Measurements from ENCODE around the gene ATF7. TPM values are rescaled to one million over a fixed set of nuclear protein-coding genes. Genes with fewer than 3 reads are reported as not detected.

ATF7 gene
- total and polyA plus RNA-seq, 2 of the 13 experiments (the other 11 are each of a cell fraction or from before 2014, with no cell fraction given): 9.6 to 16.2 TPM

- TF ChIP-seq POLR2G (IDR thresholded peaks at IDR 0.05; ENCODE audit: low read depth, low read length): peak; percentile 89
- TF ChIP-seq BRD4 (CRISPR knock-in tag; IDR thresholded peaks at IDR 0.05): no peak
- no peak for TF ChIP-seq ZNF550 (CRISPR knock-in tag; IDR thresholded peaks at IDR 0.05; ENCODE audit: borderline replicate concordance)
- peak; percentile 53; the same call in 1 of the 2 replicates for TF ChIP-seq SOX5 (CRISPR knock-in tag; IDR thresholded peaks at IDR 0.05; ENCODE audit: borderline replicate concordance)
- TF ChIP-seq ZNF839 (CRISPR knock-in tag; IDR thresholded peaks at IDR 0.05; ENCODE audit: borderline replicate concordance): peak; percentile 95; the same call in 1 of the 2 replicates
- TF ChIP-seq, protein P1, sequence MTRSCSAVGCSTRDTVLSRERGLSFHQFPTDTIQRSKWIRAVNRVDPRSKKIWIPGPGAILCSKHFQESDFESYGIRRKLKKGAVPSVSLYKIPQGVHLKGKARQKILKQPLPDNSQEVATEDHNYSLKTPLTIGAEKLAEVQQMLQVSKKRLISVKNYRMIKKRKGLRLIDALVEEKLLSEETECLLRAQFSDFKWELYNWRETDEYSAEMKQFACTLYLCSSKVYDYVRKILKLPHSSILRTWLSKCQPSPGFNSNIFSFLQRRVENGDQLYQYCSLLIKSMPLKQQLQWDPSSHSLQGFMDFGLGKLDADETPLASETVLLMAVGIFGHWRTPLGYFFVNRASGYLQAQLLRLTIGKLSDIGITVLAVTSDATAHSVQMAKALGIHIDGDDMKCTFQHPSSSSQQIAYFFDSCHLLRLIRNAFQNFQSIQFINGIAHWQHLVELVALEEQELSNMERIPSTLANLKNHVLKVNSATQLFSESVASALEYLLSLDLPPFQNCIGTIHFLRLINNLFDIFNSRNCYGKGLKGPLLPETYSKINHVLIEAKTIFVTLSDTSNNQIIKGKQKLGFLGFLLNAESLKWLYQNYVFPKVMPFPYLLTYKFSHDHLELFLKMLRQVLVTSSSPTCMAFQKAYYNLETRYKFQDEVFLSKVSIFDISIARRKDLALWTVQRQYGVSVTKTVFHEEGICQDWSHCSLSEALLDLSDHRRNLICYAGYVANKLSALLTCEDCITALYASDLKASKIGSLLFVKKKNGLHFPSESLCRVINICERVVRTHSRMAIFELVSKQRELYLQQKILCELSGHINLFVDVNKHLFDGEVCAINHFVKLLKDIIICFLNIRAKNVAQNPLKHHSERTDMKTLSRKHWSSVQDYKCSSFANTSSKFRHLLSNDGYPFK (CRISPR knock-in tag; IDR thresholded peaks at IDR 0.05; ENCODE audit: borderline replicate concordance): peak; percentile 90; the same call in 1 of the 2 replicates
- TF ChIP-seq, protein P2, sequence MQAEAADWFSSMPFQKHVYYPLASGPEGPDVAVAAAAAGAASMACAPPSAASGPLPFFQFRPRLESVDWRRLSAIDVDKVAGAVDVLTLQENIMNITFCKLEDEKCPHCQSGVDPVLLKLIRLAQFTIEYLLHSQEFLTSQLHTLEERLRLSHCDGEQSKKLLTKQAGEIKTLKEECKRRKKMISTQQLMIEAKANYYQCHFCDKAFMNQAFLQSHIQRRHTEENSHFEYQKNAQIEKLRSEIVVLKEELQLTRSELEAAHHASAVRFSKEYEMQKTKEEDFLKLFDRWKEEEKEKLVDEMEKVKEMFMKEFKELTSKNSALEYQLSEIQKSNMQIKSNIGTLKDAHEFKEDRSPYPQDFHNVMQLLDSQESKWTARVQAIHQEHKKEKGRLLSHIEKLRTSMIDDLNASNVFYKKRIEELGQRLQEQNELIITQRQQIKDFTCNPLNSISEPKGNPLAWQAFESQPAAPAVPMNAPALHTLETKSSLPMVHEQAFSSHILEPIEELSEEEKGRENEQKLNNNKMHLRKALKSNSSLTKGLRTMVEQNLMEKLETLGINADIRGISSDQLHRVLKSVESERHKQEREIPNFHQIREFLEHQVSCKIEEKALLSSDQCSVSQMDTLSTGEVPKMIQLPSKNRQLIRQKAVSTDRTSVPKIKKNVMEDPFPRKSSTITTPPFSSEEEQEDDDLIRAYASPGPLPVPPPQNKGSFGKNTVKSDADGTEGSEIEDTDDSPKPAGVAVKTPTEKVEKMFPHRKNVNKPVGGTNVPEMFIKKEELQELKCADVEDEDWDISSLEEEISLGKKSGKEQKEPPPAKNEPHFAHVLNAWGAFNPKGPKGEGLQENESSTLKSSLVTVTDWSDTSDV (CRISPR knock-in tag; IDR thresholded peaks at IDR 0.05): no peak
- TF ChIP-seq MEIS1 (CRISPR knock-in tag; IDR thresholded peaks at IDR 0.05; ENCODE audit: borderline replicate concordance): peak; percentile 78; the same call in 1 of the 2 replicates
- TF ChIP-seq MTA3 (CRISPR knock-in tag; IDR thresholded peaks at IDR 0.05): no peak
- TF ChIP-seq CREB3 (CRISPR knock-in tag; IDR thresholded peaks at IDR 0.05): no peak
- TF ChIP-seq ZNF724P (CRISPR knock-in tag; IDR thresholded peaks at IDR 0.05; ENCODE audit: borderline replicate concordance): peak; percentile 69; the same call in 1 of the 2 replicates
- no peak for TF ChIP-seq ZBTB46 (CRISPR knock-in tag; IDR thresholded peaks at IDR 0.05; ENCODE audit: borderline replicate concordance)
- peak; percentile 95 for TF ChIP-seq NFYB (CRISPR knock-in tag; IDR thresholded peaks at IDR 0.05)
- TF ChIP-seq, protein P3, sequence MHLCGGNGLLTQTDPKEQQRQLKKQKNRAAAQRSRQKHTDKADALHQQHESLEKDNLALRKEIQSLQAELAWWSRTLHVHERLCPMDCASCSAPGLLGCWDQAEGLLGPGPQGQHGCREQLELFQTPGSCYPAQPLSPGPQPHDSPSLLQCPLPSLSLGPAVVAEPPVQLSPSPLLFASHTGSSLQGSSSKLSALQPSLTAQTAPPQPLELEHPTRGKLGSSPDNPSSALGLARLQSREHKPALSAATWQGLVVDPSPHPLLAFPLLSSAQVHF (CRISPR knock-in tag; IDR thresholded peaks at IDR 0.05): no peak
- TF ChIP-seq ZNF7 (CRISPR knock-in tag; IDR thresholded peaks at IDR 0.05): no peak
- no peak for TF ChIP-seq NR2F1 (CRISPR knock-in tag; IDR thresholded peaks at IDR 0.05)
- TF ChIP-seq PITX1 (CRISPR knock-in tag; IDR thresholded peaks at IDR 0.05): peak; percentile 62
- peak; percentile 92; the same call in 1 of the 2 replicates for TF ChIP-seq SP1 (IDR thresholded peaks at IDR 0.05)
- peak; percentile 95 for TF ChIP-seq SP1 (CRISPR knock-in tag; IDR thresholded peaks at IDR 0.05)
- peak; percentile 19; the same call in 1 of the 2 replicates for TF ChIP-seq ZNF598 (CRISPR knock-in tag; IDR thresholded peaks at IDR 0.05; ENCODE audit: borderline replicate concordance)
Observed at GRCh38 chr12:53625946-53626701, at the start of gene ATF7 (continued).

Data from HepG2 (cell line).